H9 (cell line): ENCODE measurements around the gene TH. TPM values are rescaled to one million over a fixed set of nuclear protein-coding genes. Genes with fewer than 3 reads are reported as not detected.

Experiments used
- DNase-seq: peaks from one replicate; pipeline ENCODE4 v3.0.0-alpha.2; 2017
- H2AFZ ChIP-seq: one replicate; pipeline ENCODE4 v1.6.1; 2013; ENCODE audit warnings: mild to moderate bottlenecking, low read length, control low read depth, moderate library complexity
- H2AK5ac ChIP-seq: 2 replicates; pipeline ENCODE4 v1.6.1; 2013; ENCODE audit warnings: low read length, control low read depth, mixed read lengths; ENCODE audit not compliant: insufficient read length
- H2BK120ac ChIP-seq: one replicate; pipeline ENCODE4 v1.6.1; 2013; ENCODE audit warnings: low read depth, mild to moderate bottlenecking, low read length, control low read depth, inconsistent platforms; ENCODE audit not compliant: poor library complexity, severe bottlenecking
- H2BK12ac ChIP-seq: 2 replicates; pipeline ENCODE4 v1.6.1; 2013; ENCODE audit warnings: low read length, control low read depth, mixed read lengths, low read depth; ENCODE audit not compliant: insufficient read length
- H2BK15ac ChIP-seq: 2 replicates; pipeline ENCODE4 v1.6.1; 2013; ENCODE audit warnings: low read depth, low read length, control low read depth
- H2BK20ac ChIP-seq: one replicate; pipeline ENCODE4 v1.6.1; 2013; ENCODE audit warnings: low read depth, mild to moderate bottlenecking, low read length, control low read depth, inconsistent platforms; ENCODE audit not compliant: poor library complexity, severe bottlenecking
- H2BK5ac ChIP-seq: 2 replicates; pipeline ENCODE4 v1.6.1; 2013; ENCODE audit warnings: low read length, control low read depth, mixed read lengths; ENCODE audit not compliant: insufficient read length
- H3K14ac ChIP-seq: 2 replicates; pipeline ENCODE4 v1.6.1; 2013; ENCODE audit warnings: low read length, control low read depth; ENCODE audit not compliant: insufficient read depth
- H3K18ac ChIP-seq: 2 replicates; pipeline ENCODE4 v1.6.1; 2013; ENCODE audit warnings: low read depth, mild to moderate bottlenecking, mixed read lengths, low read length, control low read depth; ENCODE audit not compliant: insufficient read length
- H3K23ac ChIP-seq: 2 replicates; pipeline ENCODE4 v1.6.1; 2013; ENCODE audit warnings: low read length, control low read depth, mixed read lengths, low read depth; ENCODE audit not compliant: insufficient read length
- H3K23me2 ChIP-seq: 2 replicates; pipeline ENCODE4 v1.6.1; 2013; ENCODE audit warnings: low read depth, mild to moderate bottlenecking, mixed read lengths, low read length, control low read depth; ENCODE audit not compliant: insufficient read length, poor library complexity, severe bottlenecking
- H3K27ac ChIP-seq: 2 replicates; pipeline ENCODE4 v1.5.1; 2013; ENCODE audit warnings: low read length, control low read depth, mixed read lengths, low read depth; ENCODE audit not compliant: insufficient read length
- H3K27me3 ChIP-seq: 2 replicates; pipeline ENCODE4 v1.6.1; 2013; ENCODE audit warnings: low read length, control low read depth, inconsistent platforms; ENCODE audit not compliant: insufficient read depth
- H3K4ac ChIP-seq: 2 replicates; pipeline ENCODE4 v1.6.1; 2013; ENCODE audit warnings: low read depth, mild to moderate bottlenecking, control low read depth, inconsistent platforms, low read length, moderate library complexity
- H3K4me1 ChIP-seq: 2 replicates; pipeline ENCODE4 v1.6.1; 2013; ENCODE audit warnings: low read length, control low read depth, inconsistent platforms; ENCODE audit not compliant: insufficient read depth
- H3K4me2 ChIP-seq: 2 replicates; pipeline ENCODE4 v1.6.1; 2013; ENCODE audit warnings: low read length, control low read depth, mixed read lengths; ENCODE audit not compliant: insufficient read length, insufficient read depth
- H3K56ac ChIP-seq: 2 replicates; pipeline ENCODE4 v1.6.1; 2013; ENCODE audit warnings: low read depth, mild to moderate bottlenecking, mixed read lengths, low read length, control low read depth; ENCODE audit not compliant: insufficient read length
- H3K79me1 ChIP-seq: 2 replicates; pipeline ENCODE4 v1.6.1; 2013; ENCODE audit warnings: low read depth, mild to moderate bottlenecking, moderate library complexity, low read length, control low read depth, inconsistent platforms; ENCODE audit not compliant: insufficient read depth, poor library complexity, severe bottlenecking
- H3K79me2 ChIP-seq: 2 replicates; pipeline ENCODE4 v1.6.1; 2013; ENCODE audit warnings: low read length, control low read depth, inconsistent platforms; ENCODE audit not compliant: insufficient read depth
- H3K9ac ChIP-seq: 2 replicates; pipeline ENCODE4 v1.6.1; 2013; ENCODE audit warnings: low read length, control low read depth, mixed read lengths; ENCODE audit not compliant: insufficient read length; ENCODE audit errors: extremely low read depth
- H3K9me3 ChIP-seq: one replicate; pipeline ENCODE4 v1.6.1; 2013; ENCODE audit warnings: low read depth, low read length, inconsistent platforms; ENCODE audit not compliant: control insufficient read depth
- H3T11ph ChIP-seq: one replicate; pipeline ENCODE4 v1.6.1; 2013; ENCODE audit warnings: mild to moderate bottlenecking, low read length, control low read depth, inconsistent platforms
- H4K20me1 ChIP-seq: one replicate; pipeline ENCODE4 v1.6.1; 2013; ENCODE audit not compliant: control insufficient read depth, insufficient read length, insufficient read depth
- H4K5ac ChIP-seq: 2 replicates; pipeline ENCODE4 v1.6.1; 2013; ENCODE audit warnings: low read depth, mild to moderate bottlenecking, mixed read lengths, low read length, control low read depth; ENCODE audit not compliant: insufficient read length
- H4K8ac ChIP-seq: replicated peaks from 2 replicates; pipeline ENCODE4 v1.6.1; 2013; ENCODE audit warnings: low read length, control low read depth, mixed read lengths, low read depth; ENCODE audit not compliant: insufficient read length
- H4K91ac ChIP-seq: 2 replicates; pipeline ENCODE4 v1.6.1; 2013; ENCODE audit warnings: low read depth, mild to moderate bottlenecking, moderate library complexity, mixed read lengths, low read length, control low read depth; ENCODE audit not compliant: insufficient read length
- H3K27ac Mint-ChIP-seq, 3 experiments: 2 replicates in 2 of 3; 3 replicates in 1 of 3; pipeline ENCODE4 v1.8.0; 2020 to 2021; ENCODE audit warnings: mixed read lengths in 3 of 3, mild to moderate bottlenecking in 1 of 3, moderate library complexity in 1 of 3
- H3K27me3 Mint-ChIP-seq: 2 replicates; pipeline ENCODE4 v1.8.0; 2021; ENCODE audit warnings: low read depth, mild to moderate bottlenecking, moderate library complexity, mixed read lengths
- H3K36me3 Mint-ChIP-seq, 3 experiments: 2 replicates in 2 of 3; 3 replicates in 1 of 3; pipeline ENCODE4 v1.8.0; 2020 to 2021; ENCODE audit warnings: low read depth in 3 of 3, mixed read lengths in 3 of 3; ENCODE audit not compliant: insufficient read depth in 1 of 3
- H3K4me1 Mint-ChIP-seq, 2 experiments: 2 replicates each; pipeline ENCODE4 v1.8.0; 2020; ENCODE audit warnings: mixed read lengths in 2 of 2
- H3K4me3 Mint-ChIP-seq, 2 experiments: 2 replicates in 1 of 2; 3 replicates in 1 of 2; pipeline ENCODE4 v1.8.0; 2020 to 2021; ENCODE audit warnings: mild to moderate bottlenecking in 2 of 2, mixed read lengths in 2 of 2, moderate library complexity in 1 of 2
- H3K9me3 Mint-ChIP-seq, 2 experiments: 2 replicates in 1 of 2; 3 replicates in 1 of 2; pipeline ENCODE4 v1.8.0; 2020; ENCODE audit warnings: mild to moderate bottlenecking in 2 of 2, mixed read lengths in 2 of 2, moderate library complexity in 1 of 2
- CTCF ChIP-seq: fragments of 200-600 bp; sonication (generic); conservative IDR thresholded peaks from 3 replicates; pipeline ENCODE4 v1.8.0; 2021; ENCODE audit warnings: antibody characterized with exemption, mild to moderate bottlenecking
- WGBS: extraction: QIAGEN DNeasy Blood & Tissue Kit; methylation state at CpG from one replicate; pipeline ENCODE4 v1.1.7; 2013; ENCODE audit warnings: missing lambda C conversion rate, low lambda C conversion rate, mixed read lengths; ENCODE audit not compliant: insufficient read length; ENCODE audit errors: extremely low coverage; 5-methylcytosine and 5-hydroxymethylcytosine counted together
- total RNA-seq: library from RNA; stranded (reverse); gene quantifications from 2 replicates; pipeline ENCODE4 v1.2.1, GENCODE V29; 2021

TH gene
- total RNA-seq, 1 experiment from 2014 or later: not detected

DNA sequence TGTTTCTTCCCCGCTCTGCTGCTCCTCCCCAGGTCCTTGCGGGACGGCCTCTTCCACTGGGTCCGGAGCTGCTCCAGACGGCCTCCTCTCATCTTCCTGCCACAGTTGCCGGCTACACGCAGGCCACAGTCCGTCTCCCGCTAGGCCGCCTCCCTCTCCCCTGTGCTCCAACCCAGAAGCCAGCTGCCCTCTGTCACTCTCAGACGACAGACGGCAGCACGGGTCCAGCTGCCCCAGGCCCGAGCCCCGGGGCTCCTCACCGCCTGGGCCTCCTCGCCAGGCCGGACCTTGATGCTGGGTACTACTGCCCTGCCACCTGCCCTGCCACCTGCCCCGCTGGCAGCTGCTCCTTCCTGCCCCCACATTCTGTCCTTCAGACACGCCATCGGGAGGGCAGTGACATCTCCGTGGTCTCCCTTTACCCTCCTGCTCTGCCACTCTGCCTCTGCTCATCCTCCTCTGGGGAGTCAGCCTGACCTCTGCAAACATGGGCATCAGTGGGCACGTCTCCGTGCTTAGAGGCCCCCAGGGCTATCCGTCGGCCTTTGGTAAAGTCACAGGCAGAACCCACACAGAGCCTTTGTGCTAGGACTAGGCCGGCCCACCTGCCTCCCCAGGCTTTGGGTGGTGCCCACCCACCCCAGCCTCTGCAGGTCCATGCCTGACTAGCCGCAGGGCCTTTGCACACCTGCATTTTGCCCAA is 43.1 kb upstream of the TH start:
- no peak for TF ChIP-seq CTCF
- Mint-ChIP-seq H3K9me3 (no peaks in the 10 kb centered on the region), H3K27ac (no peak overlapping the region), H3K4me1 (peaks cover 19 to 22% of the 10 kb centered on the region in 2 experiments), H3K27me3 (peaks cover 60% of the 10 kb centered on the region), H3K36me3 (no peaks in the 10 kb centered on the region), H3K4me3 (peak overlapping the region in 1 of 2 experiments; percentile 36; a peak in 1 of 5 replicates)
- H4K20me1 ChIP-seq: no peaks in the 10 kb centered on the region
- no peak overlapping the region for H2AK5ac ChIP-seq
- no peak overlapping the region for H3K9ac ChIP-seq
- no peak overlapping the region for H4K8ac ChIP-seq
- H3K18ac ChIP-seq: no peak overlapping the region
- H3K4ac ChIP-seq: no peak overlapping the region
- no peak overlapping the region; the same call in 1 of the 2 replicates for H3K14ac ChIP-seq
- WGBS: no CpG with 5 or more reads among the region's 28 CpGs
- peaks cover 1% of the 10 kb centered on the region; the same call in 1 of the 2 replicates for H3K27me3 ChIP-seq
- no peaks in the 10 kb centered on the region for H3K79me1 ChIP-seq
- no peaks in the 10 kb centered on the region for H3K9me3 ChIP-seq
- DNase-seq: peak; percentile 41
- no peak overlapping the region for H3K4me2 ChIP-seq
- no peak overlapping the region for H2BK20ac ChIP-seq
- H3K23me2 ChIP-seq: no peaks in the 10 kb centered on the region
- no peak overlapping the region for H2BK15ac ChIP-seq
- H4K91ac ChIP-seq: no peak overlapping the region
- no peak overlapping the region for H2AFZ ChIP-seq
- H3T11ph ChIP-seq: no peak overlapping the region
- no peak overlapping the region for H3K27ac ChIP-seq
- H3K56ac ChIP-seq: no peak overlapping the region
- H3K4me1 ChIP-seq: peaks cover 3% of the 10 kb centered on the region; the same call in 1 of the 2 replicates
- H2BK5ac ChIP-seq: no peak overlapping the region
- no peak overlapping the region for H2BK120ac ChIP-seq
- no peak overlapping the region for H3K23ac ChIP-seq
- H3K79me2 ChIP-seq: no peaks in the 10 kb centered on the region
- H4K5ac ChIP-seq: no peak overlapping the region
- no peak overlapping the region for H2BK12ac ChIP-seq
